ENCODE results near the gene FAM156A.
"Not testable (repeated sequence)": the region's sequence is repeated elsewhere in the genome, so short reads cannot be mapped to it uniquely, and the experiment has no call there.

DNA sequence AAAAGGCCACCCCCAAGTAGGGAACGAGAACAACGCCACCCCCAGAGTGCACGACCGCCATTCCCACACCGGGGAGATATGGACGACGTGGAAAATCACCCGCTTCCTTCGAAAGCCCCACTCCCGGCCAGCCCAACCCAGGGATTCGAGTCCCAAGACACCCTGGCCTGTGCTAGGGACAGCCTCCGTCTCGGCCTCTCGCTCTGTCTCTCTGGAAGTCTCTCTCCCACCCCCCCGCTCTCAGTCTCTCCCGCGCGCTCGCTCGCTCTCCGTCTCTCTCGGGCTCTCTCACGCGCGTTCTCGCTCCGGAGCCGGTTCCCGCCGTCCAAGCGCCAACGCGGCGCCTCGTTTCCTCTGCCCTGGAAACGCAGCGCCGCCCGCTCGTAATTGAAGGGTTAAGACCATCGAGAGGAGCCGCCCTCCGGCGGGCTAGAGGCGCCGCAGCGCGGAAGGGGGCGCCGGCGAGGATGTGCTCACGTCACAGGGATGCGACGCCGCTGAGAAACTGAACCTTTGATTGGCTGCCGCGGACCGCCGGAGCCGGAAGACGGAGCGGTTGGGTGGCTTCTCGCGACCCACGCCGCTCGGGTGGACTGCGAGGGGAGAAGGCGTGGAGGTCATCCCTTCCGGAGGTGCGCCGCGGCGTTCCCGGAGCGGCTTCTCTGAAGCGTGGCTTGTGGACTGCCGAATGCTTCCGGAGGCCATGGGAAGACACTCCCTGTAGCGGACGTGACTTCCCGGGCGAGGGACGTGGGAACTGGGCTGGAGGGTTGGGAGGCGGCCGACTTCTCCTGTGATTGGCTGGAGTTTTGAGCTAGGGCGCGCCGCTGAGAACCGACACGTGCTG, at the start of gene FAM156A:
- TF ChIP-seq, protein P1, sequence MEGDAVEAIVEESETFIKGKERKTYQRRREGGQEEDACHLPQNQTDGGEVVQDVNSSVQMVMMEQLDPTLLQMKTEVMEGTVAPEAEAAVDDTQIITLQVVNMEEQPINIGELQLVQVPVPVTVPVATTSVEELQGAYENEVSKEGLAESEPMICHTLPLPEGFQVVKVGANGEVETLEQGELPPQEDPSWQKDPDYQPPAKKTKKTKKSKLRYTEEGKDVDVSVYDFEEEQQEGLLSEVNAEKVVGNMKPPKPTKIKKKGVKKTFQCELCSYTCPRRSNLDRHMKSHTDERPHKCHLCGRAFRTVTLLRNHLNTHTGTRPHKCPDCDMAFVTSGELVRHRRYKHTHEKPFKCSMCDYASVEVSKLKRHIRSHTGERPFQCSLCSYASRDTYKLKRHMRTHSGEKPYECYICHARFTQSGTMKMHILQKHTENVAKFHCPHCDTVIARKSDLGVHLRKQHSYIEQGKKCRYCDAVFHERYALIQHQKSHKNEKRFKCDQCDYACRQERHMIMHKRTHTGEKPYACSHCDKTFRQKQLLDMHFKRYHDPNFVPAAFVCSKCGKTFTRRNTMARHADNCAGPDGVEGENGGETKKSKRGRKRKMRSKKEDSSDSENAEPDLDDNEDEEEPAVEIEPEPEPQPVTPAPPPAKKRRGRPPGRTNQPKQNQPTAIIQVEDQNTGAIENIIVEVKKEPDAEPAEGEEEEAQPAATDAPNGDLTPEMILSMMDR (IDR thresholded peaks at IDR 0.05 in 4 of 5, conservative IDR thresholded peaks at IDR 0.05 in 1 of 5) = not testable (repeated sequence)
- not testable (repeated sequence) for TF ChIP-seq POLR2A (IDR thresholded peaks at IDR 0.05)

Measured in gastrocnemius medialis (tissue), 4 donors.